CD4-positive, alpha-beta memory T cell (primary cell): ENCODE data around the gene MYO1B. TPM values are rescaled to one million over a fixed set of nuclear protein-coding genes. Genes with fewer than 3 reads are reported as not detected.

Experiments
- CTCF ChIA-PET: fragments of 350-600 bp; sonication (Branson Sonifier 250); formaldehyde crosslinking; loops from one replicate; lab custom pipeline; 2021; ENCODE audit warnings: inconsistent platforms; ENCODE audit not compliant: partially characterized antibody; lab: Charles Lee
- POLR2A ChIA-PET: fragments of 350-600 bp; sonication (Branson Sonifier 250); formaldehyde crosslinking; loops from one replicate; lab custom pipeline; 2021; ENCODE audit not compliant: partially characterized antibody; lab: Charles Lee
- DNase-seq, 5 donors: peaks; one replicate each; pipeline versions ENCODE4 v3.0.0 to v3.0.0-alpha.2; 2020 to 2022; ENCODE audit warnings: mixed read lengths in 1 of 5
- H3K27ac ChIP-seq: one replicate; pipeline ENCODE4 v1.7.0; 2013; ENCODE audit warnings: low read depth, low read length
- H3K27me3 ChIP-seq: 2 replicates; pipeline ENCODE4 v1.7.0; 2013; ENCODE audit warnings: mild to moderate bottlenecking, low read length, moderate library complexity; ENCODE audit not compliant: insufficient read depth
- H3K36me3 ChIP-seq: 2 replicates; pipeline ENCODE4 v1.7.0; 2013; ENCODE audit warnings: mild to moderate bottlenecking, low read length, moderate library complexity; ENCODE audit not compliant: insufficient read depth
- H3K4me1 ChIP-seq: 2 replicates; pipeline ENCODE4 v1.7.0; 2013; ENCODE audit warnings: mild to moderate bottlenecking, low read length, moderate library complexity; ENCODE audit not compliant: insufficient read depth
- H3K4me3 ChIP-seq, 2 donors: one replicate each; pipeline ENCODE4 v1.7.0; 2013; ENCODE audit warnings: low read length in 2 of 2, mild to moderate bottlenecking in 1 of 2
- H3K9me3 ChIP-seq, 2 donors: one replicate each; pipeline ENCODE4 v1.7.0; 2013; ENCODE audit warnings: low read length in 2 of 2, control low read depth in 1 of 2; ENCODE audit not compliant: control insufficient read depth in 1 of 2
- H3K27ac Mint-ChIP-seq, 7 donors: one replicate each; pipeline ENCODE4 v1.8.0; 2020 to 2021; ENCODE audit warnings: mixed read lengths in 7 of 7, mild to moderate bottlenecking in 6 of 7, inconsistent platforms in 3 of 7, moderate library complexity in 3 of 7
- H3K27me3 Mint-ChIP-seq, 2 donors: one replicate each; pipeline ENCODE4 v1.8.0; 2020 to 2021; ENCODE audit warnings: mixed read lengths in 2 of 2
- H3K36me3 Mint-ChIP-seq, 2 donors: one replicate each; pipeline ENCODE4 v1.8.0; 2020 to 2021; ENCODE audit warnings: mixed read lengths in 2 of 2, inconsistent platforms in 1 of 2, mild to moderate bottlenecking in 1 of 2
- H3K4me1 Mint-ChIP-seq, 4 donors: one replicate each; pipeline ENCODE4 v1.8.0; 2020 to 2021; ENCODE audit warnings: mixed read lengths in 4 of 4, mild to moderate bottlenecking in 1 of 4
- H3K4me3 Mint-ChIP-seq, 8 donors: one replicate each; pipeline ENCODE4 v1.8.0; 2020 to 2021; ENCODE audit warnings: mixed read lengths in 8 of 8, mild to moderate bottlenecking in 7 of 8, moderate library complexity in 6 of 8, inconsistent platforms in 3 of 8
- H3K9me3 Mint-ChIP-seq, 8 donors: one replicate each; pipeline ENCODE4 v1.8.0; 2020 to 2021; ENCODE audit warnings: mixed read lengths in 8 of 8, mild to moderate bottlenecking in 5 of 8, inconsistent platforms in 3 of 8, moderate library complexity in 1 of 8
- intact Hi-C: fragments of 100-400 bp; cut with micrococcal nuclease; formaldehyde crosslinking; loops from one replicate; pipeline ENCODE4 v1.15.1; 2023
- polyA plus RNA-seq, 2 donors: library from polyadenylated mRNA; unstranded; fragments of 300-500 nt; fragmentation: Illumina TruSeq; gene quantifications; one replicate each; pipeline ENCODE4 v1.2.3, GENCODE V29; 2021
- total RNA-seq, 2 experiments: library from RNA; stranded (reverse); gene quantifications; one replicate each; pipeline ENCODE4 v1.2.3, GENCODE V29; 2021

Gene MYO1B
- total and polyA plus RNA-seq, 4 experiments from 2014 or later = 0.12 to 0.38 (median 0.17) TPM

DNA sequence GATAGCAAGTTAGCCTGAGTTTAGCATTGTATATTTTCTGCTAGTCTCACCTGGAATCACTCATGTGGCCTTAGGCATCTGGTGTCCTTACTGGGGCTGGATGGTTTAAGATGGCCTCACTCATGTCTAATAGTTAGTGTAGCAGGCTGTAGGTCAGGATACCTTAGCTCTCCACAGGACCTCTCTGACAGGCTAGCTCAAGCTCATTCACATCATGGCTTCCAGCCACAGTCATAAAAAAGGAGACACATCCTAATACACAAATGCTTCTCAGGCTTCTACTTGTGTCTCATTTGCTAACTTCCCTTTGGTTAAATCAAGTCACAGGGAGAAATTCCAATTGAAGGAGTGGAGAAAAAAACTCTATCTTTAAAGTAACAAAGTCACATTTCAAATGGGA is 47.7 kb downstream of the MYO1B start:
- Histone ChIP-seq H3K4me1 (no peaks in the 10 kb centered on the region), H3K9me3 (no peaks in the 10 kb centered on the region), H3K4me3 (no peak overlapping the region), H3K27me3 (no peaks in the 10 kb centered on the region), H3K27ac (no peak overlapping the region), H3K36me3 (no peaks in the 10 kb centered on the region)
- Mint-ChIP-seq H3K9me3 (peaks cover 0 to 2% (median 0%) of the 10 kb centered on the region in 8 donors), H3K4me3 (no peak overlapping the region), H3K4me1 (no peaks in the 10 kb centered on the region), H3K27me3 (peaks cover 1 to 6% of the 10 kb centered on the region in 2 donors), H3K27ac (no peak overlapping the region), H3K36me3 (no peaks in the 10 kb centered on the region)
- intact Hi-C loops = no loop called here
- ChIA-PET POLR2A (no interaction called here), CTCF (no interaction called here)
- DNase-seq = no peak

DNA sequence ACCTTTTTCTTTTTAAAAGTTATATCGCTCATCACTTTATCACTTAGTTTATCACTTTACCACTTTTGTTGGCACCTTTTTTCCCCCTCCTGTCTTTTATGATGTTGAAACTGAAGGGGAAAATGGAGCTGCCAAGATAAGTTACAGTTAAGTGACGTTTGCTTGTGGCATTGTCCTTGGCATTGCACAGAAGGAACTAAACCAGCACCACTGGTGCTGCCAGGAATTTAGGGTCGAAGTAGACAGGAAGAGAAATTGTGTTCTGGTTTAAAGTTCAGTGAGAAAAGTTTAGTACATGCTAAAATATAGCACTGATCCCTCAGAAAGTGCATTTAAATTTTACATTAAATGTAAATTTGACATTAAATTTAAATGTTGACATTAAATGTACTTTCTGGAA is 49.9 kb downstream of the MYO1B start:
- Histone ChIP-seq H3K27ac (no peak overlapping the region), H3K9me3 (no peaks in the 10 kb centered on the region), H3K36me3 (no peaks in the 10 kb centered on the region), H3K4me3 (no peak overlapping the region), H3K4me1 (no peaks in the 10 kb centered on the region), H3K27me3 (no peaks in the 10 kb centered on the region)
- peaks cover 1 to 5% of the 10 kb centered on the region in 2 donors for H3K27me3 Mint-ChIP-seq
- CTCF ChIA-PET = no interaction called here
- no peaks in the 10 kb centered on the region for H3K4me1 Mint-ChIP-seq
- no peak overlapping the region for H3K4me3 Mint-ChIP-seq
- DNase-seq = no peak
- intact Hi-C loops = no loop called here
- no peaks in the 10 kb centered on the region for H3K36me3 Mint-ChIP-seq
- H3K9me3 Mint-ChIP-seq = peaks cover 0 to 2% (median 0%) of the 10 kb centered on the region in 8 donors
- POLR2A ChIA-PET = no interaction called here
- H3K27ac Mint-ChIP-seq = no peak overlapping the region

GRCh38 chr2:191296083-191297006 is 51.1 kb downstream of the MYO1B start:
- H3K36me3 ChIP-seq = no peaks in the 10 kb centered on the region
- ChIA-PET POLR2A (no interaction called here), CTCF (interaction anchor here (0.6 kb wide), 1 partner anchor 569 kb away, joined by 3 read pairs; no protein-coding TSS in a partner anchor)

GRCh38 chr2:191297033-191297432 is 51.8 kb downstream of the MYO1B start:
- ChIA-PET POLR2A (no interaction called here), CTCF (no interaction called here)
- Histone ChIP-seq H3K27me3 (no peaks in the 10 kb centered on the region), H3K4me3 (no peak overlapping the region), H3K9me3 (no peaks in the 10 kb centered on the region), H3K4me1 (no peaks in the 10 kb centered on the region), H3K27ac (no peak overlapping the region), H3K36me3 (no peaks in the 10 kb centered on the region)
- Mint-ChIP-seq H3K4me1 (no peaks in the 10 kb centered on the region), H3K27ac (no peak overlapping the region), H3K4me3 (no peak overlapping the region), H3K9me3 (no peaks in the 10 kb centered on the region), H3K36me3 (no peaks in the 10 kb centered on the region), H3K27me3 (peaks cover 0 to 7% of the 10 kb centered on the region in 2 donors)
- intact Hi-C loops = no loop called here
- no peak for DNase-seq

More at GRCh38 chr2:191296083-191297006, 51.1 kb downstream of the MYO1B start:
- H3K4me1 ChIP-seq = no peaks in the 10 kb centered on the region
- no peaks in the 10 kb centered on the region for H3K9me3 Mint-ChIP-seq
- DNase-seq = no peak
- H3K4me3 Mint-ChIP-seq = no peak overlapping the region
- no peak overlapping the region for H3K27ac Mint-ChIP-seq
- no peaks in the 10 kb centered on the region for H3K36me3 Mint-ChIP-seq
- H3K27ac ChIP-seq = no peak overlapping the region
- H3K9me3 ChIP-seq = no peaks in the 10 kb centered on the region
- H3K27me3 ChIP-seq = no peaks in the 10 kb centered on the region
- no peaks in the 10 kb centered on the region for H3K4me1 Mint-ChIP-seq
- no peak overlapping the region for H3K4me3 ChIP-seq
- intact Hi-C loops = no loop called here
- peaks cover under 1 to 4% of the 10 kb centered on the region in 2 donors for H3K27me3 Mint-ChIP-seq

- no peak for DNase-seq
- Histone ChIP-seq H3K4me3 (no peak overlapping the region), H3K36me3 (no peaks in the 10 kb centered on the region), H3K9me3 (no peaks in the 10 kb centered on the region), H3K27me3 (no peaks in the 10 kb centered on the region), H3K4me1 (no peaks in the 10 kb centered on the region), H3K27ac (no peak overlapping the region)
- no peaks in the 10 kb centered on the region for H3K4me1 Mint-ChIP-seq
- H3K27me3 Mint-ChIP-seq = peaks cover 0 to 7% of the 10 kb centered on the region in 2 donors
- intact Hi-C loops = no loop called here
- H3K9me3 Mint-ChIP-seq = no peaks in the 10 kb centered on the region
- ChIA-PET POLR2A (no interaction called here), CTCF (no interaction called here)
- H3K4me3 Mint-ChIP-seq = no peak overlapping the region
- no peak overlapping the region for H3K27ac Mint-ChIP-seq
- H3K36me3 Mint-ChIP-seq = no peaks in the 10 kb centered on the region
Observed at GRCh38 chr2:191298306-191298705, 53.1 kb downstream of the MYO1B start.

DNA sequence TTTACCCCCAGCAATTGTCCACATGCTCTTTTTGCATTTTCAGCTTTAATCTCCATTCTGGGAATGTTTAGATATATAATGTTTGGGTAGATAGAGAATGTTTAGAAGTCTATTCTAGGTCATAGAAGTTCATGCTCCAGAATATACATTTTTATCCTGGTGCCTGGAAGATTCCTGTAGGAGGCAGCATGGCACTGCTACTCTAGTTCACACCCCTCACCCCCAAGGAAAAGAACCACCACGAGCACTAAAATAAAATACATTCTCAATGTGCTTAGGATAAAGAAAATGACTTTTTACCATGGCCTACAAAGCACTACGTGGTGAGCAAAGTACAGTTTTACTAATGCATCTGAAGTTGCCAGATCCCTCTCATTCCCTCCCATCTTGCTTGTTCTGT is 53.8 kb downstream of the MYO1B start:
- intact Hi-C loops = no loop called here
- ChIA-PET CTCF (no interaction called here), POLR2A (no interaction called here)
- no peaks in the 10 kb centered on the region for H3K27me3 ChIP-seq
- Mint-ChIP-seq H3K36me3 (no peaks in the 10 kb centered on the region), H3K4me1 (no peaks in the 10 kb centered on the region), H3K27me3 (peaks cover 0 to 7% of the 10 kb centered on the region in 2 donors), H3K9me3 (no peaks in the 10 kb centered on the region), H3K27ac (no peak overlapping the region), H3K4me3 (no peak overlapping the region)
- H3K27ac ChIP-seq = no peak overlapping the region
- no peak for DNase-seq
- no peaks in the 10 kb centered on the region for H3K36me3 ChIP-seq
- no peaks in the 10 kb centered on the region for H3K4me1 ChIP-seq
- H3K4me3 ChIP-seq = no peak overlapping the region
- H3K9me3 ChIP-seq = no peaks in the 10 kb centered on the region

DNA sequence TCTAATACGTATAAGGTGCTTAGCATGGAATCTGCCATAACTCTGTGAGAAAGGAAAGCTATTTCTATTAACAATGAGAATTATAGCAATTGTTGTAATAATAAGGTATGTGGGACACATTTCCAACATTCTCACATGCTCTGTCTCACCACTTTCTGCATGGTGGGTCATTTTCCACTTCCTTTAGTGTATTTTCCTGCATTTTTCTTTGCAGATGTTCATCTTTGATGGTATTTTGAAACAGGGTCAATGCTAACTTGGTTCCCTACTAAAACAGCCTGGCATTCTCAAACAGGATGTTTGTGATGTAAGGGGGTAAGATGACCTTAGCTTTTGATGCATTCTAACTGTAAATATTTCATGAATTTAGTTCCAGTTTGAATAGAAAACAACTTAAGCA is 54.7 kb downstream of the MYO1B start:
- no peaks in the 10 kb centered on the region for H3K4me1 ChIP-seq
- Mint-ChIP-seq H3K4me1 (no peaks in the 10 kb centered on the region), H3K27me3 (peaks cover 0 to 7% of the 10 kb centered on the region in 2 donors), H3K9me3 (no peaks in the 10 kb centered on the region), H3K4me3 (no peak overlapping the region), H3K27ac (no peak overlapping the region), H3K36me3 (no peaks in the 10 kb centered on the region)
- H3K36me3 ChIP-seq = no peaks in the 10 kb centered on the region
- H3K9me3 ChIP-seq = no peaks in the 10 kb centered on the region
- no peaks in the 10 kb centered on the region for H3K27me3 ChIP-seq
- H3K4me3 ChIP-seq = no peak overlapping the region
- ChIA-PET POLR2A (no interaction called here), CTCF (no interaction called here)
- intact Hi-C loops = loop anchor here (5.0 kb wide), 1 partner anchor 248 kb away; no protein-coding TSS in a partner anchor
- DNase-seq = no peak
- H3K27ac ChIP-seq = no peak overlapping the region
